Nephron (organoid): ENCODE results near the gene ILDR2.

Source experiments
- H3K27ac Mint-ChIP-seq, 3 experiments: 2 replicates each; pipeline ENCODE4 v1.8.0; 2020; ENCODE audit warnings: mixed read lengths in 3 of 3, mild to moderate bottlenecking in 2 of 3, moderate library complexity in 1 of 3
- H3K27me3 Mint-ChIP-seq: 2 replicates; pipeline ENCODE4 v1.8.0; 2021; ENCODE audit warnings: low read depth, mild to moderate bottlenecking, moderate library complexity, mixed read lengths
- H3K36me3 Mint-ChIP-seq: 2 replicates; pipeline ENCODE4 v1.8.0; 2020; ENCODE audit warnings: low read depth, mixed read lengths
- H3K4me1 Mint-ChIP-seq: 2 replicates; pipeline ENCODE4 v1.8.0; 2020; ENCODE audit warnings: mixed read lengths
- H3K4me3 Mint-ChIP-seq, 3 experiments: 2 replicates each; pipeline ENCODE4 v1.8.0; 2020; ENCODE audit warnings: mild to moderate bottlenecking in 3 of 3, mixed read lengths in 3 of 3, moderate library complexity in 2 of 3
- H3K9me3 Mint-ChIP-seq: 2 replicates; pipeline ENCODE4 v1.8.0; 2020; ENCODE audit warnings: mixed read lengths
- TF ChIP-seq, protein P1 (sequence below), 3 experiments: fragments of 200-600 bp; sonication (generic); IDR thresholded peaks; one replicate each; pipeline ENCODE4 v1.5.0; 2021; ENCODE audit warnings: antibody characterized with exemption in 3 of 3; ENCODE audit not compliant: unreplicated experiment in 3 of 3

The ILDR2 gene

DNA sequence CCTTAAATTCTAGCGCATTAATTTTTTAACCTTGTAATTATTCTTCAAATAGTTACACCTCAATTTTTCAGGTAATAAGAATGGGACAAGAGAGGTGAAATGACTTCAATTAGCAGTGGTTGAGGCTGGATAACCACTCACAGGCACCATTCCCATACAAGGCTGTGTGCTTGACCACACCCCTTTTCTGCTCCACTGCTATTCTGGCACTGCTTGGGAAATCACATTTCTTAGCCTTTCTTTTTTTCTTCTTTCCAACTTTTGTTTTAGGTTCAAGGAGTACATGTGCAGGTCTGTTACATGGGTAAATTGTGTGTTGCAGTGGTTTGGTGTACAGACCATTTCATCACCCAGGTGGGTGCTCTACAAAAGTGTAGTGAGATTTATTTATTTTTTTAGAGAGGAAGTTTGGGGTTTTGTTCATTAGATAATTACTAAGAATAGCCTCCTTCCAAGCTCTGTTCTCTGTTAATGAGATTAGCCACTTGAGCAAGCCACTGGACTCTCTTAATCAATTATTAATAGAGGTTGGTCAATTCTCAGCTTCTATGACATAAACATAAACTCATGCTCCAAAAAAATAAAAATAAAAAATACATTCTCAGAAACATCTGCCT lies 14.4 kb downstream of the ILDR2 start:
- Mint-ChIP-seq H3K27me3 (peaks cover 9% of the 10 kb centered on the region), H3K9me3 (no peaks in the 10 kb centered on the region), H3K4me3 (no peak overlapping the region), H3K27ac (peak overlapping the region in 2 of 3 experiments; percentile 22 to 63), H3K4me1 (no peaks in the 10 kb centered on the region), H3K36me3 (no peaks in the 10 kb centered on the region)
- TF ChIP-seq, protein P1, sequence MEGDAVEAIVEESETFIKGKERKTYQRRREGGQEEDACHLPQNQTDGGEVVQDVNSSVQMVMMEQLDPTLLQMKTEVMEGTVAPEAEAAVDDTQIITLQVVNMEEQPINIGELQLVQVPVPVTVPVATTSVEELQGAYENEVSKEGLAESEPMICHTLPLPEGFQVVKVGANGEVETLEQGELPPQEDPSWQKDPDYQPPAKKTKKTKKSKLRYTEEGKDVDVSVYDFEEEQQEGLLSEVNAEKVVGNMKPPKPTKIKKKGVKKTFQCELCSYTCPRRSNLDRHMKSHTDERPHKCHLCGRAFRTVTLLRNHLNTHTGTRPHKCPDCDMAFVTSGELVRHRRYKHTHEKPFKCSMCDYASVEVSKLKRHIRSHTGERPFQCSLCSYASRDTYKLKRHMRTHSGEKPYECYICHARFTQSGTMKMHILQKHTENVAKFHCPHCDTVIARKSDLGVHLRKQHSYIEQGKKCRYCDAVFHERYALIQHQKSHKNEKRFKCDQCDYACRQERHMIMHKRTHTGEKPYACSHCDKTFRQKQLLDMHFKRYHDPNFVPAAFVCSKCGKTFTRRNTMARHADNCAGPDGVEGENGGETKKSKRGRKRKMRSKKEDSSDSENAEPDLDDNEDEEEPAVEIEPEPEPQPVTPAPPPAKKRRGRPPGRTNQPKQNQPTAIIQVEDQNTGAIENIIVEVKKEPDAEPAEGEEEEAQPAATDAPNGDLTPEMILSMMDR (IDR thresholded peaks at IDR 0.05; ENCODE audit: unreplicated experiment in 3 of 3), result no peak

GRCh38 chr1:166956872-166957271 lies 18.5 kb downstream of the ILDR2 start:
- Mint-ChIP-seq H3K27ac (no peak overlapping the region), H3K4me3 (no peak overlapping the region), H3K9me3 (no peaks in the 10 kb centered on the region), H3K27me3 (no peaks in the 10 kb centered on the region), H3K36me3 (no peaks in the 10 kb centered on the region), H3K4me1 (peaks cover 6% of the 10 kb centered on the region)
- TF ChIP-seq, protein P1 (IDR thresholded peaks at IDR 0.05; ENCODE audit: unreplicated experiment in 3 of 3), result no peak

- no peak overlapping the region for H3K27ac Mint-ChIP-seq
- H3K4me1 Mint-ChIP-seq, result peaks cover 8% of the 10 kb centered on the region
- no peaks in the 10 kb centered on the region for H3K9me3 Mint-ChIP-seq
- H3K27me3 Mint-ChIP-seq, result no peaks in the 10 kb centered on the region
- no peak overlapping the region for H3K4me3 Mint-ChIP-seq
- H3K36me3 Mint-ChIP-seq, result no peaks in the 10 kb centered on the region
- TF ChIP-seq, protein P1 (IDR thresholded peaks at IDR 0.05; ENCODE audit: unreplicated experiment in 3 of 3), result no peak
Observed at GRCh38 chr1:166956057-166956850, 19.1 kb downstream of the ILDR2 start.

DNA sequence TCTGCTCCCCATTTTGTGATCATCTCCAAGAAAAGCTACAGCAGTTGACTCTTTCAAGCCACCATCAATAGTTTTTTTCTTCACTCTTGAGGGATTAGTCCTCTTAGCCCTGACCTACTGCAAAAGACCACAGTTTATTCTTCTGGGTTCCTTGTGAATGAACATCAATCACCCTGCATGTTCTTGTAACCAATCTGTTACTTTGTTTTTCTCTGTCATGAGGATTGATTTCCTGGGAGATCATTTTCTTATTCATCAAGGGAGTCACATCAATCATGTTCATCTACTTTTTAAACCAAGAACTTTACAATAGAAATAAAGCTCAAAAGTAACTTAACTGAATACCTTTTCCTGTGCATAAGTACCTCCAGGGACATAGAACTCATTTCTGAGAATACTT lies 21.8 kb downstream of the ILDR2 start:
- H3K36me3 Mint-ChIP-seq, result no peaks in the 10 kb centered on the region
- peaks cover 26% of the 10 kb centered on the region for H3K4me1 Mint-ChIP-seq
- H3K9me3 Mint-ChIP-seq, result no peaks in the 10 kb centered on the region
- H3K4me3 Mint-ChIP-seq, result no peak overlapping the region
- H3K27me3 Mint-ChIP-seq, result no peaks in the 10 kb centered on the region
- TF ChIP-seq, protein P1 (IDR thresholded peaks at IDR 0.05; ENCODE audit: unreplicated experiment in 3 of 3), result no peak
- H3K27ac Mint-ChIP-seq, result no peak overlapping the region

GRCh38 chr1:166952002-166952746 lies 23.2 kb downstream of the ILDR2 start:
- H3K4me3 Mint-ChIP-seq, result no peak overlapping the region
- TF ChIP-seq, protein P1 (IDR thresholded peaks at IDR 0.05; ENCODE audit: unreplicated experiment in 3 of 3), result no peak
- H3K27ac Mint-ChIP-seq, result no peak overlapping the region
- H3K4me1 Mint-ChIP-seq, result peaks cover 39% of the 10 kb centered on the region
- H3K27me3 Mint-ChIP-seq, result peaks cover 7% of the 10 kb centered on the region
- H3K9me3 Mint-ChIP-seq, result no peaks in the 10 kb centered on the region
- H3K36me3 Mint-ChIP-seq, result no peaks in the 10 kb centered on the region
